Activated CD4-positive, alpha-beta T cell treated with anti-CD3 and anti-CD28 coated beads, Interleukin-2, amount 10 ng/mL, durations not matched to agents 24 days and 14 days (primary cell): Measurements from ENCODE around the gene ZNF841. TPM values are rescaled to one million over a fixed set of nuclear protein-coding genes. Genes with fewer than 3 reads are reported as not detected.
"Not testable (repeated sequence)": the region's sequence is repeated elsewhere in the genome, so short reads cannot be mapped to it uniquely, and the experiment has no call there.

Experiments used
- DNase-seq: peaks from one replicate; pipeline ENCODE4 v3.0.0; 2022
- H3K27ac Mint-ChIP-seq: one replicate; pipeline ENCODE4 v1.8.0; 2022; ENCODE audit warnings: mild to moderate bottlenecking, mixed read lengths
- H3K27me3 Mint-ChIP-seq: one replicate; pipeline ENCODE4 v1.8.0; 2022; ENCODE audit warnings: mixed read lengths
- H3K36me3 Mint-ChIP-seq: one replicate; pipeline ENCODE4 v1.8.0; 2022; ENCODE audit warnings: low read depth, mild to moderate bottlenecking, mixed read lengths
- H3K4me1 Mint-ChIP-seq: one replicate; pipeline ENCODE4 v1.8.0; 2021; ENCODE audit warnings: mixed read lengths
- H3K4me3 Mint-ChIP-seq: one replicate; pipeline ENCODE4 v1.8.0; 2022; ENCODE audit warnings: mild to moderate bottlenecking, moderate library complexity, mixed read lengths
- H3K9me3 Mint-ChIP-seq: one replicate; pipeline ENCODE4 v1.8.0; 2021; ENCODE audit warnings: mixed read lengths
- intact Hi-C: fragments of 100-400 bp; cut with micrococcal nuclease; formaldehyde crosslinking; loops from one replicate; pipeline ENCODE4 v1.15.1; 2023
- total RNA-seq: library from RNA; stranded (reverse); gene quantifications from 2 replicates; pipeline ENCODE4 v1.2.3, GENCODE V29; 2022

ZNF841 gene
- total RNA-seq, 1 donor from 2014 or later = 12.5 TPM

DNA sequence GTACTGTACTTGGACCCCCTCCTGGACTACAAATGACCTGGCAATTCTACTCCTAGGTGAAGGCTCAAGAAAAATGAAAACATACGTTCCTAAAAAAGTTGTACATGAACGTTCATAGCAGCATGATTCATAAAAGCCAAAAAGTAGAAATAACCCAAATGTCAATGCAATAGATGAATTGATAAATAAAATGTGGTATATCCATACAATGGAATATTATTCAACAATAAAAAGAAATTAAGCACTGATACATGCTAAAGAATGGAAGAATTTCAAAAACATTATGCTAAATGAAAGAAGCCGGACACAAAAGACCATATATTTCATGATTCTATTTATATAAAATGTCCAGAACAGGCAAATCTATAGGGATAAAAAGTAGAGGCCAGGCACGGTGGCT lies 56.4 kb downstream of the ZNF841 start:
- Mint-ChIP-seq H3K27me3 (no peaks in the 10 kb centered on the region), H3K27ac (no peak overlapping the region), H3K36me3 (peaks cover 95% of the 10 kb centered on the region), H3K4me3 (no peak overlapping the region), H3K9me3 (peaks cover 44% of the 10 kb centered on the region), H3K4me1 (no peaks in the 10 kb centered on the region)
- intact Hi-C loops = no loop called here
- no peak for DNase-seq

DNA sequence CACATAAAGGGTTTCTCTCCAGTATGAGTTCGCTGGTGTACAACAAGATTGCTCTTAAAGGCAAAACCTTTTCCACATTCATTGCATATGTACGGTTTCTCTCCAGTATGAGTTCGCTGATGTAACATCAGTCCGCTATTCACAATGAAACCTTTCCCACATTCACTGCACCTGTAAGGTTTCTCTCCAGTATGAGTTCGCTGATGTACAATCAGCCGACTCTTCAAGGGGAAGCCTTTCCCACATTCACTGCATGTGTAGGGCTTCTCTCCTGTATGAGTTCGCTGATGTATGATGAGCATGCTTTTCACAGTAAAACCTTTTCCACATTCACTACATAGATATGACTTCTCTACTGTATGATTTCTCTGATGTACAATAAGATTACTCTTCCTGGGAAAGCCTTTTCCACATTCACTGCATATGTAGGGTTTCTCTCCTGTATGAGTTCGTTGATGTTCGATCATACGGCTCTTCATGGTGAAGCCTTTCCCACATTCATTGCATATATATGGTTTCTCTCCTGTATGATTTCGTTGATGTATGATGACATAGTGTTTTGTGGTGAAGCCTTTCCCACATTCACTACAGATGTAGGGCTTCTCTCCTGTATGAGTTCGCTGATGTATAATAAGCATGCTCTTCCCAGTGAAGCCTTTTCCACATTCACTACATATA lies 61.4 kb downstream of the ZNF841 start:
- no peak for DNase-seq
- Mint-ChIP-seq H3K9me3 (peaks cover 40% of the 10 kb centered on the region), H3K4me1 (no peaks in the 10 kb centered on the region), H3K4me3 (no peak overlapping the region), H3K27ac (no peak overlapping the region), H3K27me3 (no peaks in the 10 kb centered on the region), H3K36me3 (peaks cover 80% of the 10 kb centered on the region)
- intact Hi-C loops = no loop called here

DNA sequence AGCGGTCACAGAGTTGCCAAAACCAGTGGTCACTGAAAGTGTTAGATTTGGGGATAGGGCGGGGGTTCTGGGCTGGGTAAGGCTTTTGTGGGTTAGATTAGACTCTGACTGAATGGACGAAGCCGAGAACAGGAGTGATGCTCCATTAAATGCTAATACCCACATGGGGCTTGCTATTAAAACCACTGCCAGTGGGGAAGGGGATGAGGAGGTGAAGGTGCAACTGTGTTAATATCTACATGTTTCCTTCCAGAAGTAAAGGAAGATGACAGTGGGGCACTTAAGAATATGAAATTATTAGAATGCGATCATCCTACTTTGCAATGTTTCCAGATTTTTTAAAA lies 66.8 kb downstream of the ZNF841 start:
- Mint-ChIP-seq H3K4me1 (peaks cover 15% of the 10 kb centered on the region), H3K9me3 (peaks cover 36% of the 10 kb centered on the region), H3K36me3 (peaks cover 73% of the 10 kb centered on the region)

DNA sequence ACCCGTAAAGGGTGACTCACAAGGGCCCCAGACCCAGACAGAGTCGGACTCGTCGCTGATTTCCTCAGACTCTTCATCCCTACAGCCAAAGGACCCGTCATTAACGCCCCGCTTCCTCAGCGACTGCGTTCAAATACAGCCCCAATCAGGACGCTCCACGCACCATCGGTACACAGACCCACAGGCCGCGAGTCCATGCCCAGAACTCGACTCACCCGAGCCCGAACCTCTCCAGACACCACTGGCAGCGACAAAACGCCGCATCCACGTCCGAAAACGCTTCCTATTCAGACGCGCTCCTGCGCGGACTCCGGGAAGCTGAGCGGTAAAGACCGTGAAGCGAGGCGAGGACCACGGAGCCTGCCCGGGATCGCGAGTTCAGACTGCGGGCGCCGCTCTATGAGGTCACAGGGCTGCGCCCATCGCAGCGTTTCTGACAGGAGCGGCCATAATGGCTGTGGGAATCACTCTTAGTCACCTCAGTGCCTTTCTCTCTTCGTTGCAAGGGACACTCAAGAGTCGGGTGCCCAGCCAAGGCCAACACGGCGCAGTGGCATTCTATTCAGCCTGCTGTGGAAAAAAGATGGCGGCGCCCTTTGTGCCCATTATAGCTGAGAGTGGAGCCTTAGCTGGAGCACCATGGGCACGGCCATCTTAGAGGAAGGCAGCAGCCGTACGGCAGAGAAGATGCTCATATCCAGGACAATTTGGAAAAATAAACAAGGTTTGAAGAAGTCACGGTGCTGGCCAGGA lies 67.4 kb downstream of the ZNF841 start, which contains the start of gene ZNF614:
Gene ZNF614 (minus strand): TSS at position 353 of the 753 bp plus-strand sequence. CDS start 2,634 bp downstream, outside the sequence.
- H3K4me1 Mint-ChIP-seq = peaks cover 15% of the 10 kb centered on the region
- H3K9me3 Mint-ChIP-seq = peaks cover 34% of the 10 kb centered on the region
- peak within 1 kb of the TSS; percentile 94 for H3K4me3 Mint-ChIP-seq
- H3K27me3 Mint-ChIP-seq = no peaks in the 10 kb centered on the region
- peaks cover 74% of the 10 kb centered on the region for H3K36me3 Mint-ChIP-seq
- H3K27ac Mint-ChIP-seq = peak within 1 kb of the TSS; percentile 95
- peak; percentile 96 for DNase-seq
- intact Hi-C loops = loop anchor here (1.0 kb wide), 5 partner anchors 20 to 161 kb away; partner anchors contain the start of genes ZNF350, ZNF432, ZNF613 and ZNF615

More for the DNA sequence above, 66.8 kb downstream of the ZNF841 start:
- H3K27me3 Mint-ChIP-seq = no peaks in the 10 kb centered on the region
- peak overlapping the region; percentile 95 for H3K27ac Mint-ChIP-seq
- intact Hi-C loops = loop anchor here (1.0 kb wide), 5 partner anchors 20 to 161 kb away; partner anchors contain the start of genes ZNF350, ZNF432, ZNF613 and ZNF615
- peak overlapping the region; percentile 94 for H3K4me3 Mint-ChIP-seq
- DNase-seq = no peak

DNA sequence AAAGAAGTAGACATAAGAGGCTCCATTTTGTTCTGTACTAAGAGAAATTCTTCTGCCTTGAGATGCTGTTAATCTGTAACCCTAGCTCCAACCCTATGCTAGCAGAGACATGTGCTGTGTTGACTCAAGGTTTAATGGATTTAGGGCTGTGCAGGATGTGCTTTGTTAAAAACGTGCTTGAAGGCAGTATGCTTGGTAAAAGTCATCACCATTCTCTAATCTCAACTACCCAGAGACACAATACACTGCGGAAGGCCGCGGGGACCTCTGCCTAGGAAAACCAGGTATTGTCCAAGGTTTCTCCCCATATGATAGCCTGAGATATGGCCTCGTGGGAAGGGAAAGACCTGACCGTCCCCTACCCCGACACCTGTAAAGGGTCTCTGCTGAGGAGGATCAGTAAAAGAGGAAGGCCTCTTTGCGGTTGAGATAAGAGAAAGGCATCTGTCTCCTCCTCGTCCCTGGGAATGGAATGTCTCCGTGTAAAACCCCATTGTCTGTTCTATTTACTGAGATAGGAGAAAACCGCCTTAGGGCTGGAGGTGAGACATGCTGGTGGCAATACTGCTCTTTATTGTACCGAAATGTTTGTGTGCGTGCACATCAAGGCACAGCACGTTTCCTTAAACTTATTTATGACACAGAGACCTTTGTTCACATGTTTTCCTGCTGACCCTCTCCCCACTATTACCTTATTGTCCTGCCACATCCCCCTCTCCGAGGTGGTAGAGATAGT lies 69.1 kb downstream of the ZNF841 start:
- Mint-ChIP-seq H3K4me1 (peaks cover 15% of the 10 kb centered on the region), H3K9me3 (peaks cover 34% of the 10 kb centered on the region), H3K36me3 (peaks cover 81% of the 10 kb centered on the region)
- DNase-seq, H3K4me3 Mint-ChIP-seq, H3K27ac Mint-ChIP-seq, H3K27me3 Mint-ChIP-seq, intact Hi-C loops: not testable (repeated sequence)

DNA sequence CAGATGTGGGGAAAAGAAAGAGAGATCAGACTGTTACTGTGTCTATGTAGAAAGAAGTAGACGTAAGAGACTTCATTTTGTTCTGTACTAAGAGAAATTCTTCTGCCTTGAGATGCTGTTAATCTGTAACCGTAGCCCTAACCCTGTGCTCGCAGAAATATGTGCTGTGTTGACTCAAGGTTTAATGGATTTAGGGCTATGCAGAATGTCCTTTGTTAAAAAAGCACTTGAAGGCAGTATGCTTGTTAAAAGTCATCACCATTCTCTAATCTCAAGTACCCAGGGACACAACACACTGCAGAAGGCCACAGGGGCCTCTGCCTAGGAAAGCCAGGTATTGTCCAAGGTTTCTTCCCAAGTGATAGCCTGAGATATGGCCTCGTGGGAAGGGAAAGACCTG lies 71.1 kb downstream of the ZNF841 start:
- DNase-seq, H3K27me3 Mint-ChIP-seq, H3K4me3 Mint-ChIP-seq, H3K27ac Mint-ChIP-seq, intact Hi-C loops: not testable (repeated sequence)
- peaks cover 86% of the 10 kb centered on the region for H3K36me3 Mint-ChIP-seq
- H3K4me1 Mint-ChIP-seq = peaks cover 15% of the 10 kb centered on the region
- H3K9me3 Mint-ChIP-seq = peaks cover 41% of the 10 kb centered on the region

DNA sequence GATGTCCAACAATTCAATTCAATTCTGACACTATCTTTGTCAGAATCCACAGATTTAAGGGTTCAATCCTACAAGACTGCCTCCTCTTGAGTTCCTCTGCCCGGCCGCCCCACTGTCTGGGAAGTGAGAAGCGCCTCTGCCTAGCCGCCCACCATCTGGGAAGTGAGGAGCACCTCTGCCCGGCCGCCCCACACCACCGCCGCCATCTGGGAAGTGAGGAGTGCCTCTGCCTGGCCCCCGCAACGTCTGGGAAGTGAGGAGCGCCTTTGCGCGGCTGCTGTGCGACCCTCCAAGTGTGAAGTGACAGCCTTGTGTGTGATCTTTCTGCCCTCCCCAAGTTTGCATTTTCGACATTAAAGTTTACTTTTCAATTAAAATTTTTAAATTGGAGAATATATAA lies 73.4 kb downstream of the ZNF841 start:
- intact Hi-C loops = no loop called here
- H3K27ac Mint-ChIP-seq = no peak overlapping the region
- H3K9me3 Mint-ChIP-seq = peaks cover 39% of the 10 kb centered on the region
- no peak overlapping the region for H3K4me3 Mint-ChIP-seq
- H3K27me3 Mint-ChIP-seq = no peaks in the 10 kb centered on the region
- H3K4me1 Mint-ChIP-seq = peaks cover 8% of the 10 kb centered on the region
- DNase-seq = no peak
- H3K36me3 Mint-ChIP-seq = peaks cover 95% of the 10 kb centered on the region

DNA sequence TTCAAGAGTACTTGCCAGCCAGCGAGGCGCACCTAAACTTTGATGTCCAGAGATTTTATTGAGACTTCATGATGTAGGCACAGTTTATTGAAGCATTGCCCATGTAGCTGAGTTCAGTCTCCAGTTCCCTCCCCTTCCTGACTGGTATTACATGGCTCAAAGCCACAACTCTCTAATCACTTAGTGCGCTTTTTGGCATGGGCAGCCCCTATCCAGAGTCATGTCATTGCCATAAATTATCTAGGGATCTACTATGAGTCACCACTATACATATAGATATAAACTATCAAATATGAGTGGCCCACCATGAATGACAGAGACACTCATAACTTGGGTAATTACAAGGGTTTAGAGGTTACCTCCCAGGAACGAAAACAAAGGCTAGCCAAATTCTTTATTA lies 75.1 kb downstream of the ZNF841 start:
- intact Hi-C loops = no loop called here
- Mint-ChIP-seq H3K4me1 (no peaks in the 10 kb centered on the region), H3K36me3 (peaks cover 95% of the 10 kb centered on the region), H3K27me3 (no peaks in the 10 kb centered on the region), H3K4me3 (no peak overlapping the region), H3K9me3 (peaks cover 39% of the 10 kb centered on the region), H3K27ac (no peak overlapping the region)
- no peak for DNase-seq

Other genes starting within 250 kb of the ZNF841 start
- 5.4 and 6.9 TPM in 2 replicates for gene ZNF577, start 207.8 kb downstream of the ZNF841 start, total RNA-seq
- gene ZNF649, start 190.7 kb downstream of the ZNF841 start, total RNA-seq = 10.7 and 11.0 TPM in 2 replicates
- 3.5 and 5.0 TPM in 2 replicates for gene ZNF613, start 168.3 kb downstream of the ZNF841 start, total RNA-seq
- 7.4 and 8.4 TPM in 2 replicates for gene ZNF350, start 108.9 kb downstream of the ZNF841 start, total RNA-seq
- 5.9 and 6.9 TPM in 2 replicates for gene ZNF615, start 87.6 kb downstream of the ZNF841 start, total RNA-seq
- gene ZNF614, start 67.4 kb downstream of the ZNF841 start, total RNA-seq = 11.0 and 12.7 TPM in 2 replicates
- gene ZNF432, start 46.9 kb downstream of the ZNF841 start, total RNA-seq = 10.8 and 13.8 TPM in 2 replicates
- 6.1 and 7.1 TPM in 2 replicates for gene ZNF616, start 44.2 kb upstream of the ZNF841 start, total RNA-seq
- 6.3 and 6.7 TPM in 2 replicates for gene ZNF836, start 75.9 kb upstream of the ZNF841 start, total RNA-seq
- gene PPP2R1A, start 94.3 kb upstream of the ZNF841 start, total RNA-seq = 226 and 237 TPM in 2 replicates
- 18.2 and 19.9 TPM in 2 replicates for gene ZNF766, start 173.8 kb upstream of the ZNF841 start, total RNA-seq
- gene ZNF480, start 201.4 kb upstream of the ZNF841 start, total RNA-seq = 4.2 and 5.0 TPM in 2 replicates
- 0.12 and 0.85 TPM in 2 replicates for gene ZNF610, start 240.5 kb upstream of the ZNF841 start, total RNA-seq